GM23338 (cell line): ENCODE measurements around the gene CCDC170. TPM values are rescaled to one million over a fixed set of nuclear protein-coding genes. Genes with fewer than 3 reads are reported as not detected.

Experiments
- ATAC-seq: fragments of 200-7000 bp; cut with Tn5 transposase; 3 replicates; pipeline ENCODE4 v1.9.1; 2020
- DNase-seq: peaks from one replicate; pipeline ENCODE4 v3.0.0-alpha.2; 2015; ENCODE audit warnings: low spot score
- H2AFZ ChIP-seq: fragments of 200-600 bp; sonication (generic); 2 replicates; pipeline ENCODE4 v1.8.0; 2016; ENCODE audit warnings: antibody characterized with exemption, mild to moderate bottlenecking, moderate library complexity
- H3F3A ChIP-seq: fragments of 200-600 bp; sonication (generic); replicated peaks from 2 replicates; pipeline ENCODE4 v1.8.0; 2017; ENCODE audit warnings: antibody characterized with exemption, mixed run types, low read depth
- H3K27ac ChIP-seq: fragments of 200-600 bp; sonication (generic); 2 replicates; pipeline ENCODE4 v1.6.1; 2016; ENCODE audit warnings: low read depth
- H3K27me3 ChIP-seq: fragments of 200-600 bp; sonication (generic); 2 replicates; pipeline ENCODE4 v1.8.0; 2016; ENCODE audit warnings: mild to moderate bottlenecking, mixed run types, moderate library complexity; ENCODE audit not compliant: insufficient read depth
- H3K36me3 ChIP-seq: fragments of 200-600 bp; sonication (generic); 2 replicates; pipeline ENCODE4 v1.8.0; 2016; ENCODE audit warnings: mild to moderate bottlenecking; ENCODE audit not compliant: insufficient read depth
- H3K4me1 ChIP-seq: fragments of 200-600 bp; sonication (generic); 2 replicates; pipeline ENCODE4 v1.8.0; 2016; ENCODE audit warnings: mild to moderate bottlenecking, moderate library complexity; ENCODE audit not compliant: insufficient read depth
- H3K4me2 ChIP-seq: fragments of 200-600 bp; sonication (generic); 2 replicates; pipeline ENCODE4 v1.7.1; 2017; ENCODE audit warnings: mixed run types
- H3K4me3 ChIP-seq: fragments of 200-600 bp; sonication (generic); 2 replicates; pipeline ENCODE4 v1.6.1; 2016; ENCODE audit warnings: mixed run types
- H3K79me2 ChIP-seq: fragments of 200-600 bp; sonication (generic); replicated peaks from 2 replicates; pipeline ENCODE4 v1.8.0; 2017; ENCODE audit warnings: mild to moderate bottlenecking; ENCODE audit not compliant: insufficient read depth
- H3K9me2 ChIP-seq: fragments of 200-600 bp; sonication (generic); 2 replicates; pipeline ENCODE4 v1.8.0; 2017; ENCODE audit not compliant: insufficient read depth
- H4K20me1 ChIP-seq: fragments of 200-600 bp; sonication (generic); replicated peaks from 2 replicates; pipeline ENCODE4 v1.8.0; 2017; ENCODE audit warnings: mild to moderate bottlenecking; ENCODE audit not compliant: insufficient read depth
- H3K27ac Mint-ChIP-seq: 2 replicates; pipeline ENCODE4 v1.8.0; 2020; ENCODE audit warnings: inconsistent platforms, mild to moderate bottlenecking, moderate library complexity, mixed read lengths
- H3K27me3 Mint-ChIP-seq: 3 replicates; pipeline ENCODE4 v1.8.0; 2022; ENCODE audit warnings: low read depth, mild to moderate bottlenecking, moderate library complexity, mixed read lengths, inconsistent platforms; ENCODE audit not compliant: insufficient read depth, poor library complexity
- H3K36me3 Mint-ChIP-seq: 3 replicates; pipeline ENCODE4 v1.8.0; 2021; ENCODE audit warnings: low read depth, mild to moderate bottlenecking, inconsistent platforms, moderate library complexity, mixed read lengths
- H3K4me1 Mint-ChIP-seq: 3 replicates; pipeline ENCODE4 v1.8.0; 2020; ENCODE audit warnings: mild to moderate bottlenecking, inconsistent platforms, mixed read lengths
- H3K4me3 Mint-ChIP-seq: 3 replicates; pipeline ENCODE4 v1.8.0; 2021; ENCODE audit warnings: moderate library complexity, mild to moderate bottlenecking, inconsistent platforms, mixed read lengths
- H3K9me3 Mint-ChIP-seq: 3 replicates; pipeline ENCODE4 v1.8.0; 2020; ENCODE audit warnings: moderate library complexity, mild to moderate bottlenecking, inconsistent platforms, mixed read lengths
- CREB1 ChIP-seq: fragments of 250-450 bp; sonication (Bioruptor Pico); IDR thresholded peaks from 2 replicates; pipeline ENCODE4 v1.5.0; 2020; ENCODE audit warnings: low read depth, mild to moderate bottlenecking, moderate library complexity
- CTCF ChIP-seq, 2 experiments: fragments of 200-600 bp in 1 of 2; sonication (generic) in 1 of 2; conservative IDR thresholded peaks; 2 replicates each; pipeline versions ENCODE4 v1.5.1 to v1.6.1; 2016 to 2017; ENCODE audit warnings: antibody characterized with exemption in 2 of 2, low read depth in 2 of 2, mild to moderate bottlenecking in 2 of 2, moderate library complexity in 1 of 2
- ETS1 ChIP-seq: IDR thresholded peaks from 2 replicates; pipeline ENCODE4 v1.6.1; 2016; ENCODE audit warnings: antibody characterized with exemption
- EZH2 ChIP-seq: fragments of 200-600 bp; sonication (generic); IDR thresholded peaks from one replicate; pipeline ENCODE4 v1.8.0; 2017; ENCODE audit warnings: antibody characterized with exemption, mild to moderate bottlenecking, low read depth; ENCODE audit not compliant: unreplicated experiment
- JUNB ChIP-seq: IDR thresholded peaks from one replicate; pipeline ENCODE4 v1.6.1; 2016; ENCODE audit warnings: antibody characterized with exemption; ENCODE audit not compliant: unreplicated experiment
- NANOG ChIP-seq: IDR thresholded peaks from 2 replicates; pipeline ENCODE4 v1.6.1; 2016; ENCODE audit warnings: antibody characterized with exemption, borderline replicate concordance
- POLR2AphosphoS5 ChIP-seq: IDR thresholded peaks from 2 replicates; pipeline ENCODE4 v1.6.1; 2016; ENCODE audit warnings: antibody characterized with exemption, low read depth
- REST ChIP-seq: IDR thresholded peaks from one replicate; pipeline ENCODE4 v1.6.1; 2018; ENCODE audit warnings: antibody characterized with exemption; ENCODE audit not compliant: unreplicated experiment
- STAT1 ChIP-seq: IDR thresholded peaks from one replicate; pipeline ENCODE4 v1.6.1; 2016; ENCODE audit warnings: antibody characterized with exemption; ENCODE audit not compliant: unreplicated experiment
- ZNF114 ChIP-seq: fragments of 250-450 bp; sonication (Bioruptor Pico); IDR thresholded peaks from 2 replicates; pipeline ENCODE4 v1.5.0; 2020; ENCODE audit warnings: mild to moderate bottlenecking, moderate library complexity
- ZNF331 ChIP-seq: fragments of 250-450 bp; sonication (Bioruptor Pico); IDR thresholded peaks from 2 replicates; pipeline ENCODE4 v1.5.0; 2020; ENCODE audit warnings: low read depth, mild to moderate bottlenecking, moderate library complexity
- ZNF462 ChIP-seq: fragments of 250-450 bp; sonication (Bioruptor Pico); IDR thresholded peaks from 2 replicates; pipeline ENCODE4 v1.5.0; 2020; ENCODE audit warnings: mild to moderate bottlenecking, moderate library complexity
- polyA plus RNA-seq: library from polyadenylated mRNA; unstranded; fragments of >200 nt; fragmentation: Nextera tagmentation; extraction: Ambion mirVana; gene quantifications from 2 replicates; pipeline ENCODE4 v1.2.1, GENCODE V29; 2016
- total RNA-seq: library from RNA; depleted of rRNA; stranded (reverse); fragments of >200 nt; shearing (Covaris generic); gene quantifications from 2 replicates; pipeline ENCODE4 v1.2.3, GENCODE V29; 2014

CCDC170 gene
- total and polyA plus RNA-seq, 2 experiments from 2014 or later = 0.18 TPM; not detected in 1

- Histone ChIP-seq H3K4me1 (peaks cover 20% of the 10 kb centered on the region; the same call in 1 of the 2 replicates), H3F3A (no peaks in the 10 kb centered on the region), H4K20me1 (no peaks in the 10 kb centered on the region), H3K79me2 (no peaks in the 10 kb centered on the region), H3K9me2 (no peaks in the 10 kb centered on the region), H3K4me3 (no peak overlapping the region), H3K4me2 (no peak overlapping the region), H3K27me3 (no peaks in the 10 kb centered on the region), H2AFZ (no peak overlapping the region), H3K27ac (no peak overlapping the region), H3K36me3 (no peaks in the 10 kb centered on the region)
- ATAC-seq (no peak), DNase-seq (no peak)
- H3K4me3 Mint-ChIP-seq = no peak overlapping the region
- H3K27ac Mint-ChIP-seq = no peak overlapping the region
- no peaks in the 10 kb centered on the region for H3K36me3 Mint-ChIP-seq
- no peaks in the 10 kb centered on the region for H3K27me3 Mint-ChIP-seq
- H3K4me1 Mint-ChIP-seq = peaks cover 20% of the 10 kb centered on the region
- TF ChIP-seq NANOG (no peak), ZNF331 (CRISPR knock-in tag) (no peak), CTCF (conservative IDR thresholded peaks at IDR 0.05; ENCODE audit: low read depth in 2 of 2) (no peak), ETS1 (no peak), POLR2AphosphoS5 (no peak), REST (no peak), ZNF114 (no peak), EZH2 (no peak), JUNB (no peak), STAT1 (no peak), CREB1 (no peak), ZNF462 (CRISPR knock-in tag) (no peak)
- H3K9me3 Mint-ChIP-seq = no peaks in the 10 kb centered on the region; the same call in 2 of the 3 replicates
Observed at GRCh38 chr6:151630387-151630786, 136.6 kb downstream of the CCDC170 start.
